DOHH2 (cell line): ENCODE data around the gene AQP9.

Experiments used
- H3F3A ChIP-seq: fragments of 200-600 bp; sonication (generic), shearing (Covaris generic); 2 replicates; pipeline ENCODE4 v1.6.0; 2016; ENCODE audit warnings: antibody characterized with exemption, mild to moderate bottlenecking; ENCODE audit not compliant: control insufficient read depth, insufficient read depth
- H3K27ac ChIP-seq: fragments of 200-600 bp; sonication (generic); 2 replicates; pipeline ENCODE4 v1.5.1; 2014; ENCODE audit warnings: low read depth, mild to moderate bottlenecking, low read length, moderate library complexity
- H3K27me3 ChIP-seq: fragments of 200-600 bp; sonication (generic); 2 replicates; pipeline ENCODE4 v1.6.1; 2014; ENCODE audit warnings: mild to moderate bottlenecking, low read length, mixed read lengths; ENCODE audit not compliant: control insufficient read depth
- H3K36me3 ChIP-seq: fragments of 200-600 bp; sonication (generic); 2 replicates; pipeline ENCODE4 v1.6.1; 2014; ENCODE audit warnings: mild to moderate bottlenecking, low read length, moderate library complexity, mixed read lengths; ENCODE audit not compliant: control insufficient read depth
- H3K4me1 ChIP-seq: fragments of 200-600 bp; sonication (generic); 2 replicates; pipeline ENCODE4 v1.6.1; 2014; ENCODE audit warnings: mild to moderate bottlenecking, low read length, mixed read lengths; ENCODE audit not compliant: control insufficient read depth
- H3K4me2 ChIP-seq: fragments of 200-600 bp; sonication (generic); 2 replicates; pipeline ENCODE4 v1.6.0; 2014; ENCODE audit warnings: mild to moderate bottlenecking, low read length, moderate library complexity
- H3K4me3 ChIP-seq: fragments of 200-600 bp; sonication (generic); 2 replicates; pipeline ENCODE4 v1.5.1; 2014; ENCODE audit warnings: mild to moderate bottlenecking, low read length, mixed read lengths
- H3K79me2 ChIP-seq: fragments of 200-600 bp; sonication (generic); 2 replicates; pipeline ENCODE4 v1.6.1; 2014; ENCODE audit warnings: mild to moderate bottlenecking, low read length, mixed read lengths; ENCODE audit not compliant: control insufficient read depth
- H3K9me2 ChIP-seq: fragments of 200-600 bp; sonication (generic); replicated peaks from 2 replicates; pipeline ENCODE4 v1.6.1; 2014; ENCODE audit warnings: mild to moderate bottlenecking, low read length, mixed read lengths; ENCODE audit not compliant: control insufficient read depth
- H3K9me3 ChIP-seq: fragments of 200-600 bp; sonication (generic); 2 replicates; pipeline ENCODE4 v1.6.1; 2014; ENCODE audit warnings: antibody characterized with exemption, low read length, mixed read lengths; ENCODE audit not compliant: control insufficient read depth, insufficient read depth
- H4K20me1 ChIP-seq: fragments of 200-600 bp; sonication (generic); 2 replicates; pipeline ENCODE4 v1.6.0; 2014; ENCODE audit warnings: low read depth, mild to moderate bottlenecking, antibody characterized with exemption, low read length, moderate library complexity; ENCODE audit not compliant: control insufficient read depth, insufficient read depth
- EZH2phosphoT487 ChIP-seq: fragments of 200-600 bp; sonication (generic); IDR thresholded peaks from 2 replicates; pipeline ENCODE4 v1.6.1; 2017; ENCODE audit warnings: borderline replicate concordance, mild to moderate bottlenecking, antibody characterized with exemption, low read length, moderate library complexity, mixed read lengths
- TF ChIP-seq, protein P1 (sequence below): fragments of 200-600 bp; sonication (generic); IDR thresholded peaks from one replicate; pipeline ENCODE4 v1.5.1; 2014; ENCODE audit warnings: antibody characterized with exemption, mild to moderate bottlenecking, low read depth, low read length; ENCODE audit not compliant: poor library complexity, severe bottlenecking

AQP9 gene

DNA sequence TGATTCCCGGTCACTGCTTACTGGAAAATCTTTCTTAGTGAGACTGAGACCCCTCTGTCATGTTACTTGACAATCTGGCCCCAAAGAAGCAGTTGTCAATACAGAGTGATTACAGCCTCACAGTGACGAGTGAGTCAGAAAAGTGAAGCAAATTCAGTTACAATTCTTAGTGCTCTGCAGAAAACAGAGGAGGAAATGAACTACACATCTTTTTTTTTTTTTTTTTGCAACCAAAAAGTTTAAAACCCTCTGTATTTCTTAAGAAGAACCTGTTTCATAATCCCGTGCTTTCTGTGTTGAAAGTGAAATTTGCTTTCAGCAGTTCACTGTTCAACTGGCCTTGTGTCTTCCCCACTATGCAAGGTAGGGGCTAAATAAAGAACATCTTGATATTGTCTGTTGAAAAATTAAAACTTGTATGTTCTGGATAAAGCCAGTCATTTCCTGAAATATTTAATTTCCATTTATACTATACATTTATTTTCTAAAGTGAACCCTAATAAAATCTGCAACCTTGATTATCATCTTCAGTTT is 1.9 kb downstream of the AQP9 start:
- Histone ChIP-seq H3K9me3 (no peaks in the 10 kb centered on the region), H3K4me1 (no peaks in the 10 kb centered on the region), H3K79me2 (no peaks in the 10 kb centered on the region), H3K27ac (no peak overlapping the region), H3K9me2 (no peaks in the 10 kb centered on the region), H3K4me2 (no peak overlapping the region), H3K27me3 (peaks cover 4% of the 10 kb centered on the region; the same call in 1 of the 2 replicates), H3K4me3 (no peak overlapping the region), H4K20me1 (no peaks in the 10 kb centered on the region), H3F3A (no peaks in the 10 kb centered on the region), H3K36me3 (no peaks in the 10 kb centered on the region)
- no peak for TF ChIP-seq EZH2phosphoT487
- TF ChIP-seq, protein P1, sequence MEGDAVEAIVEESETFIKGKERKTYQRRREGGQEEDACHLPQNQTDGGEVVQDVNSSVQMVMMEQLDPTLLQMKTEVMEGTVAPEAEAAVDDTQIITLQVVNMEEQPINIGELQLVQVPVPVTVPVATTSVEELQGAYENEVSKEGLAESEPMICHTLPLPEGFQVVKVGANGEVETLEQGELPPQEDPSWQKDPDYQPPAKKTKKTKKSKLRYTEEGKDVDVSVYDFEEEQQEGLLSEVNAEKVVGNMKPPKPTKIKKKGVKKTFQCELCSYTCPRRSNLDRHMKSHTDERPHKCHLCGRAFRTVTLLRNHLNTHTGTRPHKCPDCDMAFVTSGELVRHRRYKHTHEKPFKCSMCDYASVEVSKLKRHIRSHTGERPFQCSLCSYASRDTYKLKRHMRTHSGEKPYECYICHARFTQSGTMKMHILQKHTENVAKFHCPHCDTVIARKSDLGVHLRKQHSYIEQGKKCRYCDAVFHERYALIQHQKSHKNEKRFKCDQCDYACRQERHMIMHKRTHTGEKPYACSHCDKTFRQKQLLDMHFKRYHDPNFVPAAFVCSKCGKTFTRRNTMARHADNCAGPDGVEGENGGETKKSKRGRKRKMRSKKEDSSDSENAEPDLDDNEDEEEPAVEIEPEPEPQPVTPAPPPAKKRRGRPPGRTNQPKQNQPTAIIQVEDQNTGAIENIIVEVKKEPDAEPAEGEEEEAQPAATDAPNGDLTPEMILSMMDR: no peak

DNA sequence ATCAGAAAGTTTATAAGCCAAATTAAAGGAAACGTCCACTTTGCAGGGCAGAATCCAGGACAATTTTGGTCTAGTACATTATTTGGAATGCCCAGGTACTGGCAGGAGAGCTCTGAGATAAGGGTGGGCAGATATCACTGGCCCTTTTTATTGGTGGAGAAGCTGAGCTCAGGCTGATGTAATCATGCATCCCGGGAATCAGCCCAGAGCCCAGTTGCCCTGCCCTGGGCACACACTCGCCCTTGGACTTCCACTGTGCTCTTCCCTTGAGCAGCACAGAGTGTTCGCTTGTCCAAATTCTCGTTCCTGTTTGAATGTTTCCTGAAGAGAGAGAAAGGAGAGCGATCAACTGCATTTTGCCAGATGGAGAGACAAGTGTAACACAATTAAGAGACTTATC is 3.7 kb downstream of the AQP9 start:
- H3K27ac ChIP-seq: no peak overlapping the region
- H4K20me1 ChIP-seq: no peaks in the 10 kb centered on the region
- H3K36me3 ChIP-seq: no peaks in the 10 kb centered on the region
- H3F3A ChIP-seq: no peaks in the 10 kb centered on the region
- TF ChIP-seq, protein P1: no peak
- TF ChIP-seq EZH2phosphoT487: no peak
- no peak overlapping the region for H3K4me3 ChIP-seq
- no peaks in the 10 kb centered on the region for H3K79me2 ChIP-seq
- H3K9me2 ChIP-seq: no peaks in the 10 kb centered on the region
- peaks cover 4% of the 10 kb centered on the region; the same call in 1 of the 2 replicates for H3K27me3 ChIP-seq
- no peaks in the 10 kb centered on the region for H3K9me3 ChIP-seq
- no peak overlapping the region for H3K4me2 ChIP-seq
- no peaks in the 10 kb centered on the region for H3K4me1 ChIP-seq

DNA sequence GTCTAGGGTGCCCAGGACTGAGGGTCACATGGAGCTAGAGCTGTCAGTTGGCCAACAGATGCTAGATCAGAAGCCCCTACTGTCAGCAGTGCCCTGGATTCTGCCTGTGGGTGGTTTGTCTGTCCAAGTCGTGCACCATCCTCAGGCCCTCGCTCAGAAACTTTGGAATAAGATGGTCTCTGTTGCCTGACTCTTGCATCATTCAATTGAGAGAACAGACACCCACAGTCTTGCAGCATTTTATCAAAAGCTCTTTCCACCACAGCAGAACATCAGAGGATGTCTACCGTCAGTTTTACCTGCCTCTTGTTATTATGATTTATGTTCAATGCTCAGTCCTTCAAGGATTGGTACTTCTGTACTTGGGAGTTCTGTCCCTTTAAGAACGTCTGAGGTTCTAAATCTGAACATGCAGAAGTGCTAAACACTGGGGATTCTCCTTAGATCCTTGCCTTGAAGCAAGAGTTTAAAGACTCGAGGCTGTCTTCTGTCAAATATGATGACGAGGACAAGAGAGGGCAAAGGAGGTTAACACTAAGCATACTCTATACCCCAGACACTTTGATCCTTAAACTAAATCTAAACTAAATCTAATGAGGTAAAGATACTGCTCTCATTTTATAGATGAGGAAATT is 4.8 kb downstream of the AQP9 start:
- no peak overlapping the region for H3K4me3 ChIP-seq
- H3K27me3 ChIP-seq: peaks cover 4% of the 10 kb centered on the region; the same call in 1 of the 2 replicates
- no peaks in the 10 kb centered on the region for H3K36me3 ChIP-seq
- TF ChIP-seq, protein P1: no peak
- TF ChIP-seq EZH2phosphoT487: no peak
- no peaks in the 10 kb centered on the region for H3K79me2 ChIP-seq
- no peak overlapping the region for H3K4me2 ChIP-seq
- H3K9me3 ChIP-seq: no peaks in the 10 kb centered on the region
- H3K9me2 ChIP-seq: no peaks in the 10 kb centered on the region
- no peaks in the 10 kb centered on the region for H3F3A ChIP-seq
- no peaks in the 10 kb centered on the region for H3K4me1 ChIP-seq
- H4K20me1 ChIP-seq: no peaks in the 10 kb centered on the region
- H3K27ac ChIP-seq: no peak overlapping the region
